Neuron (in vitro differentiated cells): Measurements from ENCODE around the gene BMP2.

ENCODE experiments used
- H2AFZ ChIP-seq: one replicate; pipeline ENCODE4 v1.6.1; 2013; ENCODE audit warnings: low read depth, mild to moderate bottlenecking, inconsistent platforms, low read length, moderate library complexity
- H3K27me3 ChIP-seq: one replicate; pipeline ENCODE4 v1.6.1; 2013; ENCODE audit warnings: low read length; ENCODE audit not compliant: insufficient read depth
- H3K36me3 ChIP-seq: one replicate; pipeline ENCODE4 v1.6.1; 2013; ENCODE audit warnings: low read length; ENCODE audit not compliant: insufficient read depth
- H3K4me1 ChIP-seq: one replicate; pipeline ENCODE4 v1.6.1; 2013; ENCODE audit warnings: low read length; ENCODE audit not compliant: insufficient read depth
- H3K4me3 ChIP-seq: 2 replicates; pipeline ENCODE4 v1.5.1; 2013; ENCODE audit warnings: mild to moderate bottlenecking, low read length, moderate library complexity
- H3K9me3 ChIP-seq: one replicate; pipeline ENCODE4 v1.6.1; 2013; ENCODE audit warnings: low read length

BMP2 gene

GRCh38 chr20:6827472-6827871 is 60.0 kb downstream of the BMP2 start:
- no peaks in the 10 kb centered on the region for H3K9me3 ChIP-seq
- H2AFZ ChIP-seq = no peak overlapping the region
- H3K36me3 ChIP-seq = no peaks in the 10 kb centered on the region
- H3K27me3 ChIP-seq = no peaks in the 10 kb centered on the region
- no peaks in the 10 kb centered on the region for H3K4me1 ChIP-seq
- no peak overlapping the region for H3K4me3 ChIP-seq

- no peak overlapping the region for H2AFZ ChIP-seq
- H3K27me3 ChIP-seq = no peaks in the 10 kb centered on the region
- no peak overlapping the region for H3K4me3 ChIP-seq
- no peaks in the 10 kb centered on the region for H3K36me3 ChIP-seq
- no peaks in the 10 kb centered on the region for H3K4me1 ChIP-seq
- no peaks in the 10 kb centered on the region for H3K9me3 ChIP-seq
Observed at GRCh38 chr20:6828794-6829423, 61.4 kb downstream of the BMP2 start.

- H3K9me3 ChIP-seq = no peaks in the 10 kb centered on the region
- no peak overlapping the region for H2AFZ ChIP-seq
- no peaks in the 10 kb centered on the region for H3K4me1 ChIP-seq
- no peaks in the 10 kb centered on the region for H3K36me3 ChIP-seq
- H3K27me3 ChIP-seq = no peaks in the 10 kb centered on the region
- H3K4me3 ChIP-seq = no peak overlapping the region
Observed at GRCh38 chr20:6829510-6830116, 62.1 kb downstream of the BMP2 start.
